HG03342 (cell line): Measurements from ENCODE around the gene PABPC4L.
"Not testable (repeated sequence)": the region's sequence is repeated elsewhere in the genome, so short reads cannot be mapped to it uniquely, and the experiment has no call there.

Experiments used
- ATAC-seq: cut with Tn5 transposase; IDR thresholded peaks from one replicate; pipeline ENCODE4 v1.9.1; 2021; ENCODE audit warnings: mild to moderate bottlenecking, moderate library complexity; ENCODE audit not compliant: unreplicated experiment

PABPC4L gene

GRCh38 chr4:134201216-134202161, at the start of gene PABPC4L:
Gene PABPC4L (minus strand): TSS chr4:134201789. CDS start chr4:134201019, 770 bp downstream.
- no peak for ATAC-seq

GRCh38 chr4:134251322-134251721, 49.7 kb upstream of the PABPC4L start:
- ATAC-seq = no peak

- no peak for ATAC-seq
These were observed 42.4 kb upstream of the PABPC4L start for GRCh38 chr4:134243742-134244713.

GRCh38 chr4:134219043-134219442, 17.5 kb upstream of the PABPC4L start:
- ATAC-seq = no peak

- ATAC-seq = no peak
These were observed 14.8 kb upstream of the PABPC4L start for GRCh38 chr4:134216411-134216810.

- no peak for ATAC-seq
These were observed 14.2 kb upstream of the PABPC4L start for GRCh38 chr4:134215620-134216344.

- not testable (repeated sequence) for ATAC-seq
These were observed 6.4 kb upstream of the PABPC4L start for GRCh38 chr4:134207955-134208354.

GRCh38 chr4:134202166-134202956, 772 bp upstream of the PABPC4L start:
- ATAC-seq = no peak

- ATAC-seq = no peak
These were observed 776 bp downstream of the PABPC4L start for GRCh38 chr4:134200811-134201215.

GRCh38 chr4:134189949-134190348, 11.6 kb downstream of the PABPC4L start:
- ATAC-seq = no peak

GRCh38 chr4:134189480-134189879, 12.1 kb downstream of the PABPC4L start:
- ATAC-seq = no peak

- no peak for ATAC-seq
These were observed 22.9 kb downstream of the PABPC4L start for GRCh38 chr4:134178706-134179105.

- ATAC-seq = no peak
These were observed 27.3 kb downstream of the PABPC4L start for GRCh38 chr4:134174271-134174670.

GRCh38 chr4:134160211-134160610, 41.4 kb downstream of the PABPC4L start:
- ATAC-seq = no peak

- ATAC-seq = no peak
These were observed 47.5 kb downstream of the PABPC4L start for GRCh38 chr4:134154097-134154496.

- ATAC-seq = no peak
These were observed 53.6 kb downstream of the PABPC4L start for GRCh38 chr4:134147941-134148340.
